ENCODE data around the gene MIA.

- TF ChIP-seq CTCF (IDR thresholded peaks at IDR 0.05; ENCODE audit: poor library complexity, severe bottlenecking) (no peak), SMC3 (conservative IDR thresholded peaks at IDR 0.05; ENCODE audit: poor library complexity) (no peak), REST (IDR thresholded peaks at IDR 0.05; ENCODE audit: borderline replicate concordance) (no peak), POLR2AphosphoS5 (IDR thresholded peaks at IDR 0.05) (no peak), EZH2 (IDR thresholded peaks at IDR 0.05; ENCODE audit: borderline replicate concordance, insufficient read depth, low read length, poor library complexity, severe bottlenecking) (no peak)
Observed at GRCh38 chr19:40756502-40757110, 18.7 kb upstream of the MIA start.
